RPMI8226 (cell line): ENCODE measurements around the gene F2RL1.
"Not testable (repeated sequence)": the region's sequence is repeated elsewhere in the genome, so short reads cannot be mapped to it uniquely, and the experiment has no call there.

Experiments
- DNase-seq: peaks from one replicate; pipeline ENCODE4 v3.0.0-alpha.2; 2015

F2RL1 gene

DNA sequence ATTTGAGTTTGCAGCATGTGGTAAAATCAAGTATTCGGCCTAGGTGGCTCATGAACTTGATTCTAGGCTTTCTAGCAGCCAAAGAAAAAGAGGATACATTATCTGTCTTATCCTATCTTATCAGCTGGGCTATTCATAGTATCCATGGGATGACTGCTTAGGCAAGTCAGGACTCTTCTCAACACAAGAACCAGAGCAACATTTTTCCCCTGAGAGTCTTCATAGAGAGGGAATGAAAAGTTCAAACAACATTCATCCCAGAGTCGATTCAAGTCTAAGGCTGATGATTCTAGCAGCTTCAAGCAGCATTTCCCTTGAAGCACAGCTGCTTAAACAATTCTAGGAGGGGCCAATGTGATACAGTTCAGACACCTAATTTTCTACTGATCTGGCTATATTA lies 33.9 kb downstream of the F2RL1 start:
- no peak for DNase-seq

- not testable (repeated sequence) for DNase-seq
These were observed 34.9 kb downstream of the F2RL1 start for GRCh38 chr5:76853741-76854140.

DNA sequence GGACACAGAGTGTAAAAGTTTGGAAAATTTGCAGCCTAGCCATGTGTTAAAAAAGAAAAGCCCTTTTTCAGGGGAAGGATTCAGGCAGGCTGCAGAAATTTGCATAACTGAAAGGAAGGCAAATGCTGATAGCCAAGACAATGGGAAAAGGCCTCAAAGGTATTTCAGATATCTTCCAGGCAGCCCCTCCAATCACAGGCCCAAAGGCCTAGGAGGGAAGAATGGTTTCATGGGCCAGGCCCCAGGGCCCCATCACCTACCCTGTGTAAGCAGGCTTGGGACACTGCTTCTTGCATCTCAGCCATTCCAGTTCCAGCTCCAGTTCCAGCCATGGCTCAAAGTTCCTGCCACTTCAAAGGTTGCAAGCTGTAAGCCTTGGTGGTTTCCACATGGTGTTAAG lies 35.8 kb downstream of the F2RL1 start:
- DNase-seq, result no peak

DNA sequence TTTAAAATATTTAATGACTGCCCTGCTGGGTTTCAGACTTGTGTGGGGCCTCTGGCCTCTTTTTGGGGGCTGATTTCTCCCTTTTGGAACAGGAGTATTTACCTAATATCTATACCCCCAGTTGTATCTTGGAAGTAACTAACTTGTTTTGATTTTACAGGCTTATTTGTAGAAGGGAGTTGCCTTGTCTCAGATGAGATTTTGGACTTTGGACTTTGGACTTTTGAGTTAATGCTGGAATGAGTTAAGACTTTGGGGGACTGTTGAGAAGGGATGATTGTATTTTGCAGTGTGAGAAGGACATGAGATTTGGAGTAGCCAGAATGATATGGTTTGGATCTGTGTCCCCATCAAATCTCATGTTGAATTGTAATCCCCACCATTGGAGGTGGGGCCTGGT lies 36.7 kb downstream of the F2RL1 start:
- not testable (repeated sequence) for DNase-seq

GRCh38 chr5:76855961-76856360 lies 37.1 kb downstream of the F2RL1 start:
- peak; percentile 93 for DNase-seq

DNA sequence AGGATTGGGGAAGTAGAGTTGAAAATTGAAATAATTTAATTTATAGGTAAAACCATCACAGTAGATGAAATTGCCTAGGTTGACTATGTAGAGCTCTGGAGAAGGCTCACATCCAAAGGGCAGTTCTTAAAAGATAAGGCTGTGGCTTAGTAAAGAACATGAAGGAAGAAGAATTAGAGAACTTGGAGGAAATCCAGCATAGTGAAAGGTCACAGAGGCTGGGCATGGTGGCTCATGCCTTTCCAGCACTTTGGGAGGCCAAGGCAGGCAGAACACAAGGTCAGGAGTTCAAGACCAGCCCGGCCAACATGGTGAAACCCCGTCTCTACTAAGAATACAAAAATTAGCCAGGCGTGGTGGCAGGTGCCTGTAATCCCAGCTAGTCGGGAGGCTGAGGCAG lies 38.0 kb downstream of the F2RL1 start:
- peak; percentile 64 for DNase-seq

- DNase-seq, result no peak
These were observed 40.9 kb downstream of the F2RL1 start for GRCh38 chr5:76859591-76860247.

DNA sequence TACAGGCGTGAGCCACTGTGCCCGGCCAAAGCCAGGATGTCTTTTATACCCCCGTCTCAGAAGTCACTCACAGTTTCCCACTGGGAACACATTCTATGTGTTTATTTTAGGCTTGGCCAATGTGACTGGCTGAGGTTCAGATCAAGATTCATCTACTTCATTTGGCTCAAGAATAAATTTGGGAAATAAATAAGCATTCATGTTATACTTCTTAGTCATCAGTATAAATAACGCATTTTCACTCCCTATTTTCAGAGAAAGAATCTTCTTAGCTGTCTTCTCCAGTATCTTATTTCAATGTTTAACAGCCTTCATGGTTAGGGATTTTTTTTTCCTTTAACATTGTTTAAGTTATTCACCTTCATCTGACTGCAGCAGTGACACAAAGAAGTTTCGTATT lies 42.8 kb downstream of the F2RL1 start:
- no peak for DNase-seq

DNA sequence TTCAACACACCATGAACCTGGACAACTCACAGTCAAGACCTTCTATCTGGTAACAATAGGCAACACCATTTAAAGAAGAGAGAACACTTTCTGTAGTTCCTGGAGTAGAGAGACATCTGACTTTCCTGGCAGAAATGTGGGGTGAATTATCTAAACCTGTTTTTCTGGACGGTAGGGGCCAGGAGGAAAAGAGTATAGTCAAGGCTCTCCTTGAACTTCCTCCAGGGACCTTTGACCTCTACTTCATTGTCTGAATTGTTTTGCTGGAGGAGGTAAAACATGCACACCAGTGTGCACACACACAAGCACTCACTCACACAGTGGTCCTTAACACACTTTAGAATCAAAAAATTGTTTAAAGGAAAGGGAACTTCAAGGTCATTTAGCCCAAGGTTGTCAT lies 44.2 kb downstream of the F2RL1 start:
- no peak for DNase-seq

GRCh38 chr5:76866503-76866902 lies 47.7 kb downstream of the F2RL1 start:
- no peak for DNase-seq

DNA sequence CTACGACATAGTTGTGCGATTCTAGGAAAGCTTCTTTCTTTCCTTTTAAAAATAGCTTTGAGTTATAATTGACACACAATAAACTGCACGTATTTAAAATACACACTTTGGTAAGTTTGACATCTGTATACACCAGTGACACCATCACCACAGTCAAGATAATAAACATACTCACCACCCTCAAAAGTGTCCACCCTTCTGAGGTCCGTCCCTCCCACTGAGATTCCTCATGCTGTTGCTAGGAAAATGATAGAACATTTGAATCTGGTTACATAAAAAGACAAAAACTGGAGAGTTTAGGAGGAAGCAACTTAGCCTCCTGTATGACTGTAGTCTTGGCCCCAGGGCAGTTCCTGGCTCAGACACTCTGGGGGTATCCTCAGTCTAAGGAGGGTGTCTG lies 48.2 kb downstream of the F2RL1 start:
- DNase-seq, result no peak

DNA sequence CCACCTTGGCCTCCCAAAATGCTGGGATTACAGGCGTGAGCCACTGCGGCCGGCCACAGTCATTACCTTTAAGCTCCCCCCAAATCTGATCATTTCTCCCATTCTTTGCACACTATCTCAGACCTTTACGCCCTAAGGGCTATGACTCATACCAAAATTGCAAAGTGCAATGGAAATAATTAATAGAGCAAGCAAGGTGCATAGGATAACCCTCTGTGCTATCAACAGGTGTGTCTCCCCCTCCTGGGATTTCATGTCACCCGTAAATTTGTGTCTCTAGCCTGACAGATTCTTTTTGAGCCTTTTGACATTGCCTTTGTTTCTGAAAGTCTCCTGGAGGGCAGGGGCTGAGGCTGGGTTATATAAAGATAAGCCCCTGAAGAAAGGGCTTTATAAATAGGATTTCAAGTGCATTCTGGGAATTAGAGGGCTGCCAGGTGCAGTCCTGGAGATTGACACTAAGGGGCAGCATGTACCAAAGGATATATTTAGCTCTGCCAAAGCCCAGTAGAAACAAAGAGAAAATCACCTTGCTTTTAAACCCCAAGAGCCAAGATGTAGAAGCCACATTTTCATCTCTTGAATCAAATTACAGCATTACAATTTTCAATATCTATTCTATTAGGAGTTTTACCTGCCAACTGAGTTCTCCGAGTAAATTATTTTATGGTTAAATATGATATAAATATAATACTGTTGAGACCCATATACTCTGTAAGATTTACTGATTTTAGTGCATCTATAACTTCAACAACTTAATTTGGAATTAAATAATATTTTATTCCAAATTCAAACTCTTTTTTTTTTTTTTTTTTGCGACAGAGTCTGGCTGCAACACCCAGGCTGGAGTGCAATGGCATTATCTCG lies 49.2 kb downstream of the F2RL1 start:
- DNase-seq, result peak; percentile 83

DNA sequence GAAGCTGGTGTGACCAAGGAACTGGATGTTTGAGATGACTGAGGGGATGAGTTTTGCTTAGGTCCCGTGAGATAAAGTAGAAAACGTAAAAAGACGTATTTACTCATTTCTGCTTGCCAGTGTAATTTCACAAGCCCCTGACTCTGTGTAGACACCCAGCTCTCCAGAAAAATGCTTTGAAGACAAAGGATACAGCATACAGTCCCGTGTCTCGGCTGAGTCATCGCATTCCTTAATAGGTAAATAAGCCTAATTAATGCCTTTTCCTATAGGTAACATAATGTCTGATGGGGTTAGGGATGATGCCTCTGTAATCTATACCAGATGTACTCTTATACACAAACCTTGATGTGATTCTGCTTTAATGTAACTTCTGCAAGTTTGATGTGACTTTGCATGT lies 51.2 kb downstream of the F2RL1 start:
- DNase-seq, result no peak

GRCh38 chr5:76874088-76874581 lies 55.3 kb downstream of the F2RL1 start:
- DNase-seq, result peak; percentile 96
